Measurements from ENCODE around the gene CUL9. TPM values are rescaled to one million over a fixed set of nuclear protein-coding genes. Genes with fewer than 3 reads are reported as not detected.

CUL9 gene
- total and polyA plus RNA-seq, 2 experiments from 2014 or later, result 2.6 to 11.3 TPM

DNA sequence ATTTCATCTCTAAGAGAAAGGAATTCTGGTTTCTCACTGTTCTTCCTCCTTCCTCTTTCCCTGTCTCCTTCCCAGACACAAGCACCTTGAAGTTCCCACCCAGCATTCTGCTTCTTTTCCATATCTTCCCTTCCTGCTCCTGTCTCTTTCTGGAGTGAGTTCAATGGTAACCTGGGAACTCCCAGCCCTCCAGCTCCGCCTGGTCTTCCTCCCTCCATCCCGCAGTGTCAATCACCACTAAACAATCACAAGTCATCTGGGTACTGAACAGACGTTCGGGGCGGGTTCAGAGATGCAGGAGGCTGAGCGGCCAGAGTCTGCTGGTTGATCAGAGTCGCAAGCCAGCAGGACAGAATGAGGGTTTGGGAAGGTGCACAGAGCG, 69.0 kb downstream of the CUL9 start (continued):
- TF ChIP-seq, protein P1, sequence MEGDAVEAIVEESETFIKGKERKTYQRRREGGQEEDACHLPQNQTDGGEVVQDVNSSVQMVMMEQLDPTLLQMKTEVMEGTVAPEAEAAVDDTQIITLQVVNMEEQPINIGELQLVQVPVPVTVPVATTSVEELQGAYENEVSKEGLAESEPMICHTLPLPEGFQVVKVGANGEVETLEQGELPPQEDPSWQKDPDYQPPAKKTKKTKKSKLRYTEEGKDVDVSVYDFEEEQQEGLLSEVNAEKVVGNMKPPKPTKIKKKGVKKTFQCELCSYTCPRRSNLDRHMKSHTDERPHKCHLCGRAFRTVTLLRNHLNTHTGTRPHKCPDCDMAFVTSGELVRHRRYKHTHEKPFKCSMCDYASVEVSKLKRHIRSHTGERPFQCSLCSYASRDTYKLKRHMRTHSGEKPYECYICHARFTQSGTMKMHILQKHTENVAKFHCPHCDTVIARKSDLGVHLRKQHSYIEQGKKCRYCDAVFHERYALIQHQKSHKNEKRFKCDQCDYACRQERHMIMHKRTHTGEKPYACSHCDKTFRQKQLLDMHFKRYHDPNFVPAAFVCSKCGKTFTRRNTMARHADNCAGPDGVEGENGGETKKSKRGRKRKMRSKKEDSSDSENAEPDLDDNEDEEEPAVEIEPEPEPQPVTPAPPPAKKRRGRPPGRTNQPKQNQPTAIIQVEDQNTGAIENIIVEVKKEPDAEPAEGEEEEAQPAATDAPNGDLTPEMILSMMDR (conservative IDR thresholded peaks at IDR 0.05; ENCODE audit: low read depth in 2 of 2), result no peak
- no peak for TF ChIP-seq POLR2AphosphoS5 (IDR thresholded peaks at IDR 0.05; ENCODE audit: low read depth)
- TF ChIP-seq NANOG (IDR thresholded peaks at IDR 0.05; ENCODE audit: borderline replicate concordance), result no peak
- no peak for TF ChIP-seq EZH2phosphoT487 (IDR thresholded peaks at IDR 0.05; ENCODE audit: unreplicated experiment)
- no peak for TF ChIP-seq STAT1 (IDR thresholded peaks at IDR 0.05; ENCODE audit: unreplicated experiment)
- TF ChIP-seq, protein P2, sequence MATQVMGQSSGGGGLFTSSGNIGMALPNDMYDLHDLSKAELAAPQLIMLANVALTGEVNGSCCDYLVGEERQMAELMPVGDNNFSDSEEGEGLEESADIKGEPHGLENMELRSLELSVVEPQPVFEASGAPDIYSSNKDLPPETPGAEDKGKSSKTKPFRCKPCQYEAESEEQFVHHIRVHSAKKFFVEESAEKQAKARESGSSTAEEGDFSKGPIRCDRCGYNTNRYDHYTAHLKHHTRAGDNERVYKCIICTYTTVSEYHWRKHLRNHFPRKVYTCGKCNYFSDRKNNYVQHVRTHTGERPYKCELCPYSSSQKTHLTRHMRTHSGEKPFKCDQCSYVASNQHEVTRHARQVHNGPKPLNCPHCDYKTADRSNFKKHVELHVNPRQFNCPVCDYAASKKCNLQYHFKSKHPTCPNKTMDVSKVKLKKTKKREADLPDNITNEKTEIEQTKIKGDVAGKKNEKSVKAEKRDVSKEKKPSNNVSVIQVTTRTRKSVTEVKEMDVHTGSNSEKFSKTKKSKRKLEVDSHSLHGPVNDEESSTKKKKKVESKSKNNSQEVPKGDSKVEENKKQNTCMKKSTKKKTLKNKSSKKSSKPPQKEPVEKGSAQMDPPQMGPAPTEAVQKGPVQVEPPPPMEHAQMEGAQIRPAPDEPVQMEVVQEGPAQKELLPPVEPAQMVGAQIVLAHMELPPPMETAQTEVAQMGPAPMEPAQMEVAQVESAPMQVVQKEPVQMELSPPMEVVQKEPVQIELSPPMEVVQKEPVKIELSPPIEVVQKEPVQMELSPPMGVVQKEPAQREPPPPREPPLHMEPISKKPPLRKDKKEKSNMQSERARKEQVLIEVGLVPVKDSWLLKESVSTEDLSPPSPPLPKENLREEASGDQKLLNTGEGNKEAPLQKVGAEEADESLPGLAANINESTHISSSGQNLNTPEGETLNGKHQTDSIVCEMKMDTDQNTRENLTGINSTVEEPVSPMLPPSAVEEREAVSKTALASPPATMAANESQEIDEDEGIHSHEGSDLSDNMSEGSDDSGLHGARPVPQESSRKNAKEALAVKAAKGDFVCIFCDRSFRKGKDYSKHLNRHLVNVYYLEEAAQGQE (IDR thresholded peaks at IDR 0.05; ENCODE audit: unreplicated experiment), result no peak
- no peak for TF ChIP-seq JUNB (IDR thresholded peaks at IDR 0.05; ENCODE audit: unreplicated experiment)

- no peak overlapping the region for H3K27ac Mint-ChIP-seq
- TF ChIP-seq ZNF114 (CRISPR knock-in tag; IDR thresholded peaks at IDR 0.05), result no peak
- no peak for TF ChIP-seq EZH2 (IDR thresholded peaks at IDR 0.05; ENCODE audit: low read depth, unreplicated experiment)
- Histone ChIP-seq H3K27me3 (ENCODE audit: insufficient read depth) (peaks cover 3% of the 10 kb centered on the region), H3F3A (replicated peaks; ENCODE audit: low read depth) (no peaks in the 10 kb centered on the region), H3K36me3 (ENCODE audit: insufficient read depth) (no peaks in the 10 kb centered on the region), H3K4me1 (ENCODE audit: insufficient read depth) (peaks cover 10% of the 10 kb centered on the region; the same call in 1 of the 2 replicates), H3K79me2 (replicated peaks; ENCODE audit: insufficient read depth) (no peaks in the 10 kb centered on the region), H2AFZ (no peak overlapping the region), H3K4me3 (no peak overlapping the region), H3K9me2 (ENCODE audit: insufficient read depth) (no peaks in the 10 kb centered on the region), H4K20me1 (replicated peaks; ENCODE audit: insufficient read depth) (no peaks in the 10 kb centered on the region), H3K27ac (ENCODE audit: low read depth) (no peak overlapping the region), H3K4me2 (no peak overlapping the region)
- peaks cover 21% of the 10 kb centered on the region for H3K27me3 Mint-ChIP-seq (ENCODE audit: insufficient read depth, low read depth, poor library complexity)
- ATAC-seq, result no peak
- no peaks in the 10 kb centered on the region for H3K9me3 Mint-ChIP-seq
- no peak overlapping the region for H3K4me3 Mint-ChIP-seq
- H3K36me3 Mint-ChIP-seq (ENCODE audit: low read depth), result no peaks in the 10 kb centered on the region
- peaks cover 23% of the 10 kb centered on the region for H3K4me1 Mint-ChIP-seq
- no peak for DNase-seq (ENCODE audit: low spot score)
These were observed 71.4 kb downstream of the CUL9 start for GRCh38 chr6:43253401-43253800.
